G401.6 (cell line): Measurements from ENCODE around the gene ADRA1B.
A peak's percentile ranks its signal among the peaks of the same experiment; 100 is the strongest.

Experiments used
- FAIRE-seq: peaks from 2 replicates; lab custom pipeline; 2012; peaks lifted over from hg19 to GRCh38; lab: Jason Lieb, UNC

Gene ADRA1B

GRCh38 chr5:160020964-160021363, 104.7 kb downstream of the ADRA1B start:
- FAIRE-seq: no peak

- peak; percentile 94 for FAIRE-seq
These were observed 105.7 kb downstream of the ADRA1B start for GRCh38 chr5:160021831-160022446.
